Measurements from ENCODE around the gene SLC29A3.
"Not testable (repeated sequence)": the region's sequence is repeated elsewhere in the genome, so short reads cannot be mapped to it uniquely, and the experiment has no call there.

SLC29A3 gene

DNA sequence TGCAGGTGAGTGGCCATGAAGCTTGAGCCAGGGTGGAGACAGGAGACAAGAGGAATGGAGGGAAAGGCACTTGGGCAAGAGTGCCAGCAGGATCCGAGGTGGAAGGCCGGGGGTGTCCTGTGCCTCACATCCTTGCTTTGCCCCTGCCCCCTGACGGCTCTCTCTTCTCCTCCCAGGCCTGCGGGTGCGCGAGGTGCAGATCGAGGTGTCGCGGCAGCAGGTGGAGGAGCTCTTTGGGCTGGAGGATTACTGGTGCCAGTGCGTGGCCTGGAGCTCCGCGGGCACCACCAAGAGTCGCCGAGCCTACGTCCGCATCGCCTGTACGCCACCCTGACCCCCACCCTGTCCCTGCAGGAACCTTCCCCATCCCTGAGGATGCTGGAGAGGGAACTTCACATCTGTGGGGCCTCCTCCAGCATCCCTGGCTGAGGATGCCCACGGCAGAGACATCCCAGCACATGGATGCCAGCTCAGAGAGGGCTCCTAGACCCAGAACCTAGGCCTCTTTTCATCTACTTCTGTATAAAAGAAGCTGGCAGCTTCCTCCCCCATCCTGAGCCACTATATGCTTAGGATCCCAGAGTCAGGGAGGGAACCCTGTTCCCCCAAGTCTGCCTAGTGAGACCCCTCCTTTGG lies 34.4 kb upstream of the SLC29A3 start:
- DNase-seq, result no peak

DNA sequence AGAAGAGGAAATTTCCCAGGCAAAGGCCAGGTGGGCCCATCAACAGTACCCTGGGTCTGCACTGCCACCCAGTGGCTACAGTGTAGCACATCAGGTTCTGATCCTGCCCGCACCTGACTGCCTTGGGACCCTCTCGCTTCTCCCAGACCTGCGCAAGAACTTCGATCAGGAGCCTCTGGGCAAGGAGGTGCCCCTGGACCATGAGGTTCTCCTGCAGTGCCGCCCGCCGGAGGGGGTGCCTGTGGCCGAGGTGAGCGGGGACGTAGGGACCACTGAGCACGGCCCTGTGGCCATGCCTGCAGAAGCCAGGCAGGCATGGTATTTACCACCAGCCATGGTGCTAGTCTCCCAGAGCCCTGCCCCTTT lies 33.9 kb upstream of the SLC29A3 start:
- DNase-seq, result peak; percentile 40 to 50

DNA sequence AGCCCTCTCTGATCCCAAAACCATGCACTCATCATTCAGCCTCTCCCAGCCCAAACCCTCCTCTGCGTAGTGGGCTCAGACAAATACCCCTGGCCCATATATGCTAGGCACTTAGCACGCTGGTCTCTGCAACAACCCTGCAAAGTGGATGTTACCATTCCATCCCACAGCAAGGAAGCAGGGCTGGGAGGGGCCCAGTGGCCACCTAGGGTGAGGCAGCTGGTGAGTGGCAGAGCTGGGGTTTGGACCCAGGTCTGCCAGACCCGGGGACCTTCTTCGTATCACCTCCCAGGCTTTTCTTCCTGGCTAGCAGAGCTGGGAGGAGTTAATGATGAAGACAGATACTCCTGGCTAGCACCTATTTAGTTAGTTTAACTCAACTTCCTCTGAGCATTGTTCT lies 33.1 kb upstream of the SLC29A3 start:
- DNase-seq, result no peak

DNA sequence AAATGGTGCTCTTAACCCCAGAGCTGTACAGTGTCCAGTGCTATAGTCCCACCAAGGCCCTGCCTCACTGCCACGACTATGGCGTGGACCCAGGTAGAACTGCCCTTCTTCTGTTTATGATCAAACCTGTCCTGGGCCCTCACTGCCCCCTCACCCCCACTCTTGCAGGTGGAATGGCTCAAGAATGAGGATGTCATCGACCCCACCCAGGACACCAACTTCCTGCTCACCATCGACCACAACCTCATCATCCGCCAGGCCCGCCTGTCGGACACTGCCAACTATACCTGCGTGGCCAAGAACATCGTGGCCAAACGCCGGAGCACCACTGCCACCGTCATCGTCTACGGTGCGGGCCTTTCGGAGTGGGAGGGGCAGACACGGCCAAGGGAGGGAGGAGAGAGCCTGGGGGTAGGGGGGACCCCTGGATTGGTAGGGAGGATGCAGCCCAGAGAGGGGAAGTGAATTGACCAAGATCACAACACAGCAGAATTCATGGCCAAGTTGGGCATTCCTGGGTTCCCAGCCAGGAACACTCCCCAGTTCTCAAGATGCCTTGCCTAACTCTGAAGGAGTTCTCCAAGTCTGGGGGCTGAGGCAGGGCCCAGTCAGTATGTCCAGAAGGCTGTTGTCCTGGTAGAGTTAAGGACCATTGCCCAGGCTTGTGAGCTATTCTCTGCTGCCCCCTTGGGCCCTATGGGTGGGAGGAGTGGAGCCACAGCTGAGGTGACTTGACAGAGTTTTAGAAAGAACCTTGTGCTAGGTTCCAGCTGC lies 32.4 kb upstream of the SLC29A3 start:
- no peak for DNase-seq

DNA sequence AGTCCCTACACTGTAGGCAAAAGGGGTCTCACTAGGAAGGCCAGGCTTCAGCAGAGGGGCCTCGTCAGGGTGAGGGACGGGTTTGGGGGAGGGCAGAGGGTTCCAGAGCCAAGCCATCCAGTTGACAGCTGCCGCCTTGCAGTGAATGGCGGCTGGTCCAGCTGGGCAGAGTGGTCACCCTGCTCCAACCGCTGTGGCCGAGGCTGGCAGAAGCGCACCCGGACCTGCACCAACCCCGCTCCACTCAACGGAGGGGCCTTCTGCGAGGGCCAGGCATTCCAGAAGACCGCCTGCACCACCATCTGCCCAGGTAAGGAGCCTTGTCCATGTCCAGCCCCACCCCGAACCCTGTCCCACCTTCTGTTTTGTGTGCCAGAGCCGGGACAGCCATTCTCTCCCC lies 31.6 kb upstream of the SLC29A3 start:
- DNase-seq, result no peak

DNA sequence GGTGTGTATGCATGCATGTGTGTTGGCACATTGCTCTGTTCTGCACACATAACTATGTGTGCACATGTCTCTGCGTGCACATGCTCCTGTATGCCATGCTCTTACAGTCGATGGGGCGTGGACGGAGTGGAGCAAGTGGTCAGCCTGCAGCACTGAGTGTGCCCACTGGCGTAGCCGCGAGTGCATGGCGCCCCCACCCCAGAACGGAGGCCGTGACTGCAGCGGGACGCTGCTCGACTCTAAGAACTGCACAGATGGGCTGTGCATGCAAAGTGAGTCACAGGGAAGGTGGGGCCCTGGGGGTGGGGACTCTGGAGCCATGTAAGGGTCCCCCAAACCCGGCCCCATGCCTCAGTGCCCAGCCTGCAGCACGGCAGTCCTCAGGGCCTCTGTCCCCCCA lies 30.6 kb upstream of the SLC29A3 start:
- no peak for DNase-seq

DNA sequence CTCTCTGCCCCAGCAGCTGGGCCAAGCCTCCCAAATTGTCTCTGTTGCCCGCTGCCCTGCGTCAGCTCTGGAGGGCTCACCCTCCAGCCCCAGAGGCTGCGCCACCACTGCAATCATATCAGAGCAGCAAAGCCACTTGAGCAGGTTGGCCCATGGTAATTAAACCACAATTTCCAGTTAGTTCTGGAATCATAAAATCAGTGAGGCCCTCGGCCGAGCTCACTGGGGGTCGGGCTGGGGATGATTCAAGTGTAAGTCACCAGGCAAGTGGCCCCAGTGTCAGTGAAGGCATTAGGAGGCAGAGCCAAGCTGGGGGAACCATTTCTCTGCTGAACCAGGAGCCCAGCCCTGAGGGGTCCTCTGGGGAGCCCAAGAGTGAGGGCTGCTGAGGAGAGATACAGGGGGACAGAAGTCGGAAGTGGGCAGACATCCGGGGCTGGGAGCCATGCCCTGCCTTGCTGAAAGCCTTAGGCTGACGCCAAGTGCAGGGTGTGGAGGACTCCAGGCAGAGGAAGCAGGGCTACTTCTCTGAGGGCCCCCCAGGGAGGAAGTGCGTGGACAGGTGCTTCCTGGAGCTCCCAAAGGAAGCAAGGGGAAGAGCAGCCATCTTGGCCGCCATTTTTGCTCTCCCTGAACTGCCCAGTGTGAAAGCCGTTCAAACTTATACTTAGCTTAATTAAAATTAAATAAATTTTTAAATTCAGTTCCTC lies 29.5 kb upstream of the SLC29A3 start:
- DNase-seq, result no peak

DNA sequence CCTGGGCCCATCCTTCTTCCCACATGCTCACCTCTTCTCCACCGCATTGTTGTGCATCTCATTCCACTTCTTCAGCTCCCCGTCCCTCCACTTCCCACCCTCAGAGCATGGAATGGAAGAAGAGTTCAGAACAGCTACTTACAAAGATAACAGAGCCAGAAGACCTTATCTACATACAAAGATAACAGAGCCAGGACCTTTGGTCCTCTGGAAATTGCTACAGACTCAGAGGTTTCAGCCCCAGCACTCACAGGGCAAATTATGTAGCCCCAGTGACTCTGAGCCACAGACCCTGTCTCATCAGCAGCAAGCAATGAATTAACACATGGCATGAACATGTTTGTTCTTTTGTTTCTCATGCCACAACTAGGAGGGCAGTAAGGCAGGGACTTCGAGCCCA lies 28.7 kb upstream of the SLC29A3 start:
- no peak for DNase-seq

DNA sequence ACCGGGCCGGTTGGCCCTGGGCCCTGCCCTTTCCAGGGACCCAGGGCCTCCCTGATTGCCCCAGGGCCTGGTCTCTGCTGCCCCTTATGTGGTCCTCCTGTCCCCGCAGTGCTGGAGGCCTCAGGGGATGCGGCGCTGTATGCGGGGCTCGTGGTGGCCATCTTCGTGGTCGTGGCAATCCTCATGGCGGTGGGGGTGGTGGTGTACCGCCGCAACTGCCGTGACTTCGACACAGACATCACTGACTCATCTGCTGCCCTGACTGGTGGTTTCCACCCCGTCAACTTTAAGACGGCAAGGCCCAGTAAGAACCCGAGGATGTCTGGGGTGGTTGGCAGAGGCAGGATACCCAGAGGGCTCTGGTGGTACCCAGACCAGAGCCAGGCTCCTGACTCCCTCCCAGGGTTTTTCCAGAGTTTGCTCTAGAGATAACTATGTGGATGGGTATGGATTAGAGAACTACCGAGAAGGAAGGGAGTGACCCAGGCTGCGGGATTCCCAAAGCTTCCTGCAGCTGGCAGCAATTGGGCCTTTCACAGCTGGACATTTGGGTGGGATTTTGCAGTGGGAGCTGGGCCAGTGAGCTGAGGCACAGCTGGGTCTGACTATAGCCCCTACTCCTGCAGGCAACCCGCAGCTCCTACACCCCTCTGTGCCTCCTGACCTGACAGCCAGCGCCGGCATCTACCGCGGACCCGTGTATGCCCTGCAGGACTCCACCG lies 28.1 kb upstream of the SLC29A3 start:
- DNase-seq, result no peak

DNA sequence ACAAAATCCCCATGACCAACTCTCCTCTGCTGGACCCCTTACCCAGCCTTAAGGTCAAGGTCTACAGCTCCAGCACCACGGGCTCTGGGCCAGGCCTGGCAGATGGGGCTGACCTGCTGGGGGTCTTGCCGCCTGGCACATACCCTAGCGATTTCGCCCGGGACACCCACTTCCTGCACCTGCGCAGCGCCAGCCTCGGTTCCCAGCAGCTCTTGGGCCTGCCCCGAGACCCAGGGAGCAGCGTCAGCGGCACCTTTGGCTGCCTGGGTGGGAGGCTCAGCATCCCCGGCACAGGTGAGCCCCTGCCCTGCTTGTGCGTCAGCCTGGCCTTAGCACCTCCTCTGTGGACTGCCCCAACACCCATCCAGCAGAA lies 27.5 kb upstream of the SLC29A3 start:
- DNase-seq, result no peak

DNA sequence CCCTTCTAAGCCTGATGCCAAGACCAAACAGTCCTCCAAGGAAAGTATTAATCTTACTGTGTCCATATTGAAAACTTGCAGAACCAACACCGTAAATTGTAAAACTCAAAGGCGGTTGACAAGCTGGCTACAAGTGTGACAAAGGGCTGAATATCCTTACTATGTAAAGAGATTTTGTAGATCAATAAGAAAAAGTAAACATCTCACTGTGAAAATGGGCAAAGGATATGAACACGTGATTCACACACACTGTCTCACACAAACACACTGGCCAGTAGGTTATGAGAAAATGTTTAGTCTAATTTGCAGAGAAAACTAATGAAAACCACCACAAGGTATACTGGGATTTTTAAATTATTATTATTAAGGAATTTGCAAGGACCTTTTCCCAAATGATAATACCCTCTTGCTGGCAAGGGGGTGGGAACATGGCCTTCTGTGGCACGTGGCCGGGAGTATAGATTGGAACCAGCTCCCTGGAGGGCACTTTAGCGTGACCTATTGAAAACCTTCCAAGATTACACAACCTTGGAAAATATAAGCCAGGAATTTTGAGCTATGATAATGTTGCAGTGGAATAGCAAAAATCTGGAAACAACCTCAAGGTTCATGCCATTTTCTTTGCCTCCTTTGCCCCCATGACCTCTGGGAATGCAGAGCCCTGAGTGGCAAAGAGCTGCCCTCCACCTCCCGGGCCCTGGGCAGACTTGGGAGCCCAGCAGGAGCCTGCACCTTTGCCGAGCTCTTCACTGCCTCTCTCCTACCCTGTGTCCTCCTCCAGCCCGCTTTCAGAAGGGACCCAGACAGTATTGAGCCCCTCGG lies 26.2 kb upstream of the SLC29A3 start:
- DNase-seq, result no peak

DNA sequence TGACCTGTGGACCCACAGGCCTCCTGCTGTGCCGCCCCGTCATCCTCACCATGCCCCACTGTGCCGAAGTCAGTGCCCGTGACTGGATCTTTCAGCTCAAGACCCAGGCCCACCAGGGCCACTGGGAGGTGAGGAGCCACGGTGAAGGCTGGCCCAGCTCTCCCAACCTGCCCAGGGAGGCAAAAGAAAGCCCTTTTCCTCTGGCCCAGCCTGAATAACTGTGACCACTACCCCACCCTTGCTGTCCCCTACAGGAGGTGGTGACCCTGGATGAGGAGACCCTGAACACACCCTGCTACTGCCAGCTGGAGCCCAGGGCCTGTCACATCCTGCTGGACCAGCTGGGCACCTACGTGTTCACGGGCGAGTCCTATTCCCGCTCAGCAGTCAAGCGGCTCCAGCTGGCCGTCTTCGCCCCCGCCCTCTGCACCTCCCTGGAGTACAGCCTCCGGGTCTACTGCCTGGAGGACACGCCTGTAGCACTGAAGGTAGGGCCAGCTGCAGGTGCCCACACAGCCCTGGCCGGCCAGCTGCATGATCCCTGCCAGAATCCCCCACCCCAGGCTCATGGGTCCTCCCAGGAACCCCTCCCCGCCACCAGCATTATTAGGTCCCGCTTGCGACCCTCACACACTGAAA lies 25.5 kb upstream of the SLC29A3 start:
- DNase-seq, result no peak

DNA sequence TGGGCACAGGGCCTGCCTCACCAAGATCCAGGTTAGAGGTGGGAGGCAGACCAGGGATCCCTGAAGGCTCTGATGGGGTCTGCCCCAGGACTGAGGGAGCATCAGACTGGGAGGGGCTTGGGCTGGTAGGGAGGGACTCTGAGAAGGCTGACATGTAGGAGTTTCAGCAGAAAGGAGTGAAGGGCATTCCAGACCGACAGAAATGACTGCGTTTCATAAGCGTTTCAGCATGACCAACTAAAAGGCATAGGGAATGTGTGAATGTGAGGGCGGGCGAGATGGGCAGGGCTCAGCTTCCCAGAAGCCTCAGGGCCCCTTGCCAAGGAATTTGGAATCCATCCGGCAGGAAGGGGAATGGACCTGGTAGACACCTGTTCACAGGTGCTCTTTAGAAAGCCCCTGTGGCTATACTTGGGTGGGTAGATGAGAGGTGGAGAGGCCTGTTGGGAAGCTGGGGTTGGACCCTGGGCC lies 24.9 kb upstream of the SLC29A3 start:
- no peak for DNase-seq

DNA sequence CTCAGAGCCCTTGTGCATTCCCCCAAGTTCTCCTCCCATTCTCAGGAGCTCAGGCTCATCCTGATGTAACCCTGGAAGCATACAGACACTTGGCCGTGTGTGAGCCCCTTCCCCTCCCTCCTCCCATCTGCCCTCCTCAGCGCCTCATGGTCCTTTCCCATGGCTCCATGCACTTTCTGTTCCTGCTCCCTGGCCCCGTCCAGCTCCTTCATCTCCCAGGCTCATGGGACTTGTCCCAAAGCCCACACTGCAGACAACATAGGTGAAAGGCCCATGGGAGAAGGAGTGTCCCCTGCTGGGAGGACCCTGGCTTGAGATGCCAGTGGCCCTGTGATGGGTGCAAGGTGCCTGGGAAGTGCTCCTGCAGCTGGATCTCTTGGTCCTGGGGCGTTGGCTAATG lies 24.2 kb upstream of the SLC29A3 start:
- no peak for DNase-seq

DNA sequence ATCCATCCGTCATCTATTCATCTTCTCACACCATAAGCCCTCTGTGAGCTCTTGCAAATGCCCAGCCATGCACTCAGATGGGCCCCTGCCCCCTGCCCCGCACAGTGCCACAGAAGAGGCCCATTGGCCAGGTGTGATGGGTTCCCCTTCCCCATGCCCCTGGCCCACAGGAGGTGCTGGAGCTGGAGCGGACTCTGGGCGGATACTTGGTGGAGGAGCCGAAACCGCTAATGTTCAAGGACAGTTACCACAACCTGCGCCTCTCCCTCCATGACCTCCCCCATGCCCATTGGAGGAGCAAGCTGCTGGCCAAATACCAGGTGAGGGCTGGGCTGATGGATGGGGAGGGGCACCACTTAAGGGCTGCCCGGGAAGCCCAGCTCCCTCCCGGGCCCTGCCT lies 23.4 kb upstream of the SLC29A3 start:
- no peak for DNase-seq

DNA sequence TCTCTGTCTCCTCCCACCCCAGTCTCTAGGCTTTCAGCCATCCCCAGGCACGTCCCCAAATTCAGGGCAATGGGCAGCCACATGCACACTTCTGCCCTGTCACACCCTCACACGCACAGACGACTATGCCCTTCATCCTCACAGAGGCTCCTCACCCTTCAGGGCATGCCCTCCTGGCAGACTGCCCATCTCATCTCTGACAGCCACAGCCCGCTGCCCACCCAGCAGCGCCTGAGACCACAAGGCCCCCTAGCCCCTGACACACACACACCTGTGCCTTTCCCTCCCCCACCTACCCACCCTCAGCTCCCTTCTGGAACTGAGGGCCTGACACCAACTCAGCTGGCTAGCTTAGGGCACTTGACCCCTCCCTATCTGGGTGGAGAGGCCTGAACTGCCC lies 23.0 kb upstream of the SLC29A3 start:
- no peak for DNase-seq

DNA sequence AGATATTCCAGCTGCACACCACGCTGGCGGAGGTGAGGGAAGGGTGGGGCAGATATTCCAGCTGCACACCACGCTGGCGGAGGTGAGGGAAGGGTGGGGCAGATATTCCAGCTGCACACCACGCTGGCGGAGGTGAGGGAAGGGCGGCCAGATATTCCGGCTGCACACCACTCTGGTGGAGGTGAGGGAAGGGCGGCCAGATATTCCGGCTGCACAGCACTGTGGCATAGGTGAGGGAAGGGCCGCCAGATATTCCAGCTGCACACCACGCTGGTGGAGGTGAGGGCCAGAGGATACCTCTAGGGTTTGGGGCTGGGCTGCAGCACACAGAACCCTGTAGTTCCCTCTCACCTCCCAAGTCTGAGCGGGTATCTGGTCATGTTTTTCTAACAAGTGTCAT lies 22.2 kb upstream of the SLC29A3 start:
- DNase-seq, result not testable (repeated sequence)

DNA sequence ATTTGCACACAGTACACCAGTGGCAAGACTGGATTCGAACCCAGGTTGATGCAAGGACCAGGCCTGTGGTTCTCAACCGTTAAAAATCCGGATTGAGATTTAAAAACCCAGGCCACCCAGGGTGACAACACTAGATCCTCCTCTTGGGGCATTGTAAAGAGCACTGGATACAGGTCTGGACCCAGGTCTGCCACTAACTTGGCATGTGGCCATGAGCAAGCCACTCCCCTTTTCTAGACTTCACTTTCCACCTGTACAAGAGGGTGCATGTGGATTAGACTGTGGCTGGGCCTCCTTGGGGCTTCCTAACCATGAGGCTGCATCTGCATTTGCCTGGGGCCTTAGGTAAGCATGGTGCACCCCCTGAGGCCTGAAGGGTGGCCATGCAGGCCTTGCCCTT lies 21.7 kb upstream of the SLC29A3 start:
- DNase-seq, result no peak

DNA sequence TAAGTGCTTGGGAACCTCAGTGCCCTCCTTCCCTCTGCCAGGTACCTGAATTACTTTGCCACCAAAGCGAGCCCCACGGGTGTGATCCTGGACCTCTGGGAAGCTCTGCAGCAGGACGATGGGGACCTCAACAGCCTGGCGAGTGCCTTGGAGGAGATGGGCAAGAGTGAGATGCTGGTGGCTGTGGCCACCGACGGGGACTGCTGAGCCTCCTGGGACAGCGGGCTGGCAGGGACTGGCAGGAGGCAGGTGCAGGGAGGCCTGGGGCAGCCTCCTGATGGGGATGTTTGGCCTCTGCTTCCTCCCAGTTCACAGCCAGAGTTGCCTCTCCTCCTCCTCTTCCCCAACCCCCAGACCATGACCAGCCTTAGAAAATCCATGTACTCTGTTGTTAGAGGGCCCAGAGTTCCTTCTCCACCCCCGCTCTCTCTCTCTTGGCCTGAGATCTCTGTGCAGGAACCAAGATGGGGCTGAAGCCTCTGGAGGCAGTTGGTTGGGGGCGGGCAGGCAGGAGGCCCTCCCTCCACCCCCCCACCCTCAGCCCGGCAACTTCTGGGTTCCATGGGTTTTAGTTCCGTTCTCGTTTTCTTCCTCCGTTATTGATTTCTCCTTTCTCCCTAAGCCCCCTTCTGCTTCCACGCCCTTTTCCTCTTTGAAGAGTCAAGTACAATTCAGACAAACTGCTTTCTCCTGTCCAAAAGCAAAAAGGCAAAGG lies 19.8 kb upstream of the SLC29A3 start:
- DNase-seq, result no peak

DNA sequence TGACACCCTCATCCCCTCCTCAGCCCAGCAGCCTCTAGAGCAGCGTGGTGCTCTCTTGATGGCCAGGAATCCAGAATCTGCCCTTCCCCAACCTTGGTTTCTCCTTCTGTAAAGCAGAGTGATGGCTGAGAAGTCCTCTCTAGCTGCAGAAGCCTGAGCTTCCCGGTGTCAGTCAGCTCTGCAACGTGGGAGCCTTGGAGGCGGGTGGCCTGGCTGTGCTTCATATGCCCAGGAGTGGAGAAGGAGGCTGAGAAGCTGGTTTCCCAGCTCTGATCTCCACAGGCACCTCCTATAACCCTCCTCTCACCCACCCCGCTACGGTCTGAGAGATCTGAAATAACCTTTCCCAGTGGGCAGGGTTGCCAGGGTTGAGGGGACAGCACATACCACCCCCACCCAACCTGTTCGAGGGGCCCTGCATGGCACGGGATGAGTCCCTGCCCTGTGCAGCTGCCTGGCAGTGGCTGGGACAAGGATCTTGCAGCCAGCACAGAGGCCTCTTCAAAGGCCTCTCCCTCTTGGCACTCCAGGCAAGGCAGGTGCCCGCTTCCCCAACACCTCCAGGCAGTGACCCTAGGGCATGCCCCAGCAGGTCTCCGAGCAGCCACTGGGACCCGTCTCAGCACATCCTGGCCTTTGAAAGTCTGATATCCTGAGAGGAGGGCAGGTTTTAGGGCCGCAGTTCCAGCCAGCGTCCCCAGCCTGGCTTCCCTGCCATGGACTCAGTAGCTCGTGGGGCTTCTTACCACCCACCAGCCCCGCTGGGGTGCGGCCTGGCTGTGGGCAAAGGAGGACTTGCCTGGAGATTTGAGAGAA lies 18.3 kb upstream of the SLC29A3 start:
- DNase-seq, result no peak

Data from NCI-H2081 (cell line).